ENCODE results near the gene LRRC3.
"Not testable (repeated sequence)": the region's sequence is repeated elsewhere in the genome, so short reads cannot be mapped to it uniquely, and the experiment has no call there.

The LRRC3 gene

DNA sequence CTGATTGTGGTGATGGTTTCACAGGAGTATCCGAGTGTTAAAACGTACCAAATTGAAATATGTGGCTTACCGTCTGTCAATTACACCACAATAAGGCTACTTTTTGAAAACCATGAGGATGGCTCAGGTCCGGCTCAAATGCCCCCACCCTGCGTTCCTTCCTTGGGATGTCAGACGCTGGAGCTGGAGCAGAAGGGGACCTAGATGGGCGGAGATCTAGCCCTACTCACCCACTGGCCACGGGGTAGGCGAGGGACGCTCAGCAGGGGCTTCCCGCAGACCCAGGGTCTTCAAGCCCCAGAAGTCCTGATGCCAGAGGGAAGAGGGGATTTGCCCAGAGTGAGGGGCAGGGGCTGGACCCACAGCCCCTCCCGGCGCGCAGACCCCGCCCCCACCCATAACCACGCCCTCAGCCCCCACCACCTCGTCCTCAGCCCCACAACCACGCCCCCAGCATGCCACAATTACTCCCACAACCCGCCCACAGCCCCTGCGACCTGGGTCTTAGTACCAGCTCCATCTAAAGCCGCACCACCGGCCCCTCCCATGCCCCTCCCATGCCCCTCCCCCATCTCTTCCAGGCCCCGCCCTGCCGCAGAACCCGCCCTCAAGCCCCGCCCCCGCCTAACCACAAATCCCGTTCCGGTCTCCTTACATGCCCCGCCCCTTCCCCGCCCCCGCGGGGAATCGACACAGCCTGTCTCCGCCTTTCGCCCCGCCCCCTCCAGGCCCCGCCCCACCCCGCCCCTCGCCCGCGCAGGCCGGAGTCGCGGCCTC is at the start of gene LRRC3:
Gene LRRC3 (plus strand): TSS at position 764 of the 777 bp plus-strand sequence. CDS start 1,135 bp downstream, outside the sequence.
- peak; percentile 84 for DNase-seq (ENCODE audit: low read depth)

GRCh38 chr21:44405948-44406872 is 49.1 kb upstream of the LRRC3 start:
- no peak for DNase-seq (ENCODE audit: low read depth)

- no peak for DNase-seq (ENCODE audit: low read depth)
Measured at GRCh38 chr21:44406953-44407352, 48.4 kb upstream of the LRRC3 start.

- DNase-seq (ENCODE audit: low read depth) = no peak
Measured at GRCh38 chr21:44407493-44407892, 47.8 kb upstream of the LRRC3 start.

- no peak for DNase-seq (ENCODE audit: low read depth)
Measured at GRCh38 chr21:44408226-44408625, 47.1 kb upstream of the LRRC3 start.

DNA sequence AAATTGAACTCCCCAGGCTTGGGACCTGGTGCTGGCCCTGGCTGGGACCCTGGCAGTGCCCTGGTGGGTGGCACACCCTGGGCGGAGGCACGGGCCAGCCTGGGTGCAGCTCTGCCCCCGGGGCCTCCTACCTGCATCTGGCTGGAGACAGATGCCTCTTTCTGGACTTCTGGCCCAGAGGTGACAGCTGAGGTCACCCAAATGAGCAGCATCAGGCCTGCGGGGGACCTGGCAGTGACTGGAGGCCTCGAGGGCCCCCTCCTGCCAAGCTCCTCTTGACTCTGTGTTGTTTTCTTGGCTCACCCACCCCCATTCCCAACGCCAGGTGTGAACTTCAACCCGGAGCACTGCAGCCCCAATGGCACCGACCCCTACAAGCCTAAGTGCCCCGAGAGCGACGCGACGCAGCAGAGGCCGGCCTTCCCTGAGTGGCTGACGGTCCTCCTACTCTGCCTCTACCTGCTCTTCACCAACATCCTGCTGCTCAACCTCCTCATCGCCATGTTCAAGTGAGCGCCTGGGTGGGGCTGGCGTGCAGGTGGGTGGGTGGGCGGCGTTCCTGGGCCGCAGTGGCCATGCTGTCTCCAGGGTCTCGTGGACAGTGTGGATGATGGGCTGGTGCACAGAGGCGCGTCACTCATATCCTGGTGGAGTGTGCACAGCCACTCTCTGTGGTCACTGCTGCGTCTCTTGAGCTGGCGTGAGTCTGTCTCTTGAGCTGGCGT is 41.6 kb upstream of the LRRC3 start:
- DNase-seq (ENCODE audit: low read depth) = no peak

DNA sequence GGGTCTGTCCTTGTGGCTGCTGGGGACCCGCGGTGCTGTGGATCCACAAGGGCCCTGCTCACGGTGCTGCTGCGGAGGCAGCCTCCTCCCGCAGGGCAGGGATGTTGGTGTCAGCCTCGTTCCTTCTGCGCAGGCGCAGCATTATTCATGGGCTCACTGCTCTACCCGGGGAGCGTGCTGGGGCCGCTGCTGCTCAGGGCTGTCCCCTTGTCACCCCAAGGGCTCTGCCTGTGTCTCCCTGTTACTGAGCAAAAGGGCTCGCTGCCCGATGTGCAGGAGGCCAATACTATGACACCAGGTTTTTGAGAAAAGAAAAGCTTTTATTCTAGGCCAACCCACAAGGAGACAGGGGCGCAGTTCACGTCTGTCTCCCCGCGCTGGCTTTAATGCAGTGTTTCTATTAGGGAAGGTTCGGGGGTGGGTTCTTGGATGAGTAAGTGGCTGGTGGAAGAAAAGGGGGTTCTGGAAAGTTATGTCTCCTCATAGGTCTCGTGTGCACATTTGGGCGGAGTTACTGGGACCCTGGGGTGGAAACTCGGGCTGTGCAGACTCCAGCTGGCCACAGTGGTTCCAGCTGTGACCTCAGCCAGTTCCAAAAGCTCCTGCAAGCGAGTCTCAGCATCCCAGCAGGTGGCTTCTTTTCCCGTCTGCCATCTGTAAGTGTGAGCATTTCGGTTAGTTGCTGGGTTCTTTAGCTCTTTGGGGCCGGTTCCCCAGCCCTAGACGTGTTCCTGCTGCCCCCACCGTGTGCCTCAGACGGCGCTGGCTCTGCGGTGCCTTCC is 40.8 kb upstream of the LRRC3 start:
- no peak for DNase-seq (ENCODE audit: low read depth)

GRCh38 chr21:44415073-44416025 is 40.0 kb upstream of the LRRC3 start:
- DNase-seq (ENCODE audit: low read depth) = no peak

DNA sequence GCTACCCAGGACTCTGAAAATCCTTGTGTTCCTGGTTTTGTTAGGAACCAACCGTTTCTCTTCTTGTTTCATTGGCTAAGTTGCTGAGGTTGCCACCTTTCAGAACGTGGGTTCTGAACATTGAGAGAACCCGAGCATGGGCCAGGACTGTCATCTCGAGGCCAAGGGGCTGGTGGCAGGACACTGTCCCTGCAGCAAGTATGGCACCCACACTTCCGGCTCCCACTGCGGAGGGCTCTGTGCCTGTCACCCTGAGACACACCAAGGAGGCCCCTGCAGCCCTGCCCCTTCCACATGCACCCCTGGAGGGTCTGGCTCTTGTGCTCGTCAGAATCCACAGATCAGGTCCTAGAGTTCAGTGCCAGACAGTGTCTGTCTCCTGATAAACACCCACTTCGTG is 39.1 kb upstream of the LRRC3 start:
- no peak for DNase-seq (ENCODE audit: low read depth)

- DNase-seq (ENCODE audit: low read depth) = not testable (repeated sequence)
Measured at GRCh38 chr21:44417621-44418107, 37.6 kb upstream of the LRRC3 start.

DNA sequence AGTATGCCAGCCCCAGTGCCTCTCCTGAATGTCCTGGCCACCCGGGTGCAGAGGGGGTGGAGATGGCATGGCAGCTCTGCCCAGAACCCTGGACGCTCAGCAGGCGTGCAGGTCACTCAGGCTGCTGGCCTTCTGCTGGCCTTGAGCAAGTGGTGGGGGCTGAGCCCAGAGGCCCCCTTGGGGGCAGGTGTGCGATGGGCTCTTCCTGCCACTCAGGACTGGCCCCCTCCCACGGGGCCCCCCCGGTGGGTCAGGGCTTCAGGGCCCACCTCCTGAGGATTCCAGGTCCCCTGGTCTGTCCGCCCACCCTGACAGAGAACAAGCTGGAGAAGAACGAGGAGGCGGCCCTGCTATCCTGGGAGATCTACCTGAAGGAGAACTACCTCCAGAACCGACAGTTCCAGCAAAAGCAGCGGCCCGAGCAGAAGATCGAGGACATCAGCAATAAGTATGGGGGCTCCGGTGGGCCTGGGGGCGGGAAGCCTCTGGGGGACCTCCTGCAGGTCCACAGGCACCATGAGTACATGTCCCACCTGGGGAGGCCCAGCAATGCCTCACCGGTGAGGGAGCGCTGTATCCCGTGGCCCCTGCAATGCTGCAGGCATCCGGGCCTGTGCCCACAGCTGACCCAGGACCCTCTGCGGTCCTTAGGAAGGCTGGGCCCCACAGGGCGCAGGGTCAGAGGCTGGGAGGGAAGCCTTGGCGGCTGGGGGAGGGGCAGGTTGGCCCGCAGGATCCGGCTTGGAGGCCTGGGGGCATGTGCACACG is 37.0 kb upstream of the LRRC3 start:
- no peak for DNase-seq (ENCODE audit: low read depth)

- DNase-seq (ENCODE audit: low read depth) = no peak
Measured at GRCh38 chr21:44418876-44419230, 36.5 kb upstream of the LRRC3 start.

GRCh38 chr21:44419679-44420078 is 35.6 kb upstream of the LRRC3 start:
- DNase-seq (ENCODE audit: low read depth) = no peak

- no peak for DNase-seq (ENCODE audit: low read depth)
Measured at GRCh38 chr21:44420416-44421205, 34.7 kb upstream of the LRRC3 start.

GRCh38 chr21:44421901-44422840 is 33.1 kb upstream of the LRRC3 start:
- no peak for DNase-seq (ENCODE audit: low read depth)

DNA sequence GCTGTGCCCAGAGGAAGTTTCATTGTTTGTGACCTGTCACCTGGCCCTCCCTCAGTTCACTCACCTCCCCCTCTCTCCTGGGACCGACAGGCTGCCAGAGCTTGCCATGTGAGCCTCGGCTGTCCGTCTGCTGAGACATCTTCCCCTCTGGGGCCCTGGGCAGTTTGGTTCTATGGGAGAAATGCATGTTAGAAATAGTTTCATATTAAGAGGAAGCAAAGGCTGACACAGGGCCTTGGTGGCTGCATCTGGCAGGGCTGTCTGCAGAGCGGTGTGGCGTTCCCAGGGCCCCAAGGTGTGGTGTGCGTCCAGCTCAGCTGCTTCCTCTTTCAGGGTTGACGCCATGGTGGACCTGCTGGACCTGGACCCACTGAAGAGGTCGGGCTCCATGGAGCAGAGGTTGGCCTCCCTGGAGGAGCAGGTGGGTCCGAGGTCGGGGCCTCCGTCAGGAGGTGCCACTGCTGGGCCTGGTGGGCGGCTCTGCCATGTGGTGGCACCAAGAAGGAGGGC is 31.9 kb upstream of the LRRC3 start:
- no peak for DNase-seq (ENCODE audit: low read depth)

DNA sequence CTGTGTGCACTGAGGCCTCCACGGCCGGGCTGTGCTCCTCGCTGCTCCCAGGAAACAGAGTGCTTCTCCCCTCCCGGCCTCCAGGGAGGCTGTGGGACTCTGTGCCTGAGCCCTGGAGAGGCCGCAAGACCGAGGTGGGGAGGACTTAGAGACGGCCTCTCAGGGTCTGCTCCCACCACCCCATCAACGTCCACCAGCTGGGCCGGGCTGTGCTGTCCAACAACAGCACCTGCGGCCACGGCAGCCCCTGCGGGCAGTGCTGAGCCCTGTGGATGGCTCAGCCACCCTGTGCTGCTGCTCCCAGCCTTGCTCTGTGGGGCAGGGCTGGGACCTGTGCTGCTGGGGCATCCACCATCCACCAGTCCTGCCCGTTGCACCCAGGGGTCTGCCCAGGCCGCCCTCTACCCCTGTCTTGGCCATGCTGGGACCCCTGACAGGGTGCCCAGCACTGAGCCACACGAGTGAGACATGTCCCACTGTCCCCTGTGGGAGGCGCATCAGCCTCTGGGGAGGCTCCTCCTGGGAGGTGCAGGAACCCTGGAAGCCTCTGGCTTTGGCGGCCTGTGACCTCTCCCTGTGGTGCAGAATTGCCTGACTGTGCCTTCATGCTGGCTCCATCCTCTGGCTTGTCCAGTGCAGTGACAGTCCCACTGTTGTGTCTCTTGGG is 31.2 kb upstream of the LRRC3 start:
- no peak for DNase-seq (ENCODE audit: low read depth)

All from activated T-cell treated with anti-CD3 and anti-CD28 coated beads for 1 hour (primary cell).